ENCODE measurements around the gene HLA-DQB1.
"Not testable (repeated sequence)": the region's sequence is repeated elsewhere in the genome, so short reads cannot be mapped to it uniquely, and the experiment has no call there.

The HLA-DQB1 gene

DNA sequence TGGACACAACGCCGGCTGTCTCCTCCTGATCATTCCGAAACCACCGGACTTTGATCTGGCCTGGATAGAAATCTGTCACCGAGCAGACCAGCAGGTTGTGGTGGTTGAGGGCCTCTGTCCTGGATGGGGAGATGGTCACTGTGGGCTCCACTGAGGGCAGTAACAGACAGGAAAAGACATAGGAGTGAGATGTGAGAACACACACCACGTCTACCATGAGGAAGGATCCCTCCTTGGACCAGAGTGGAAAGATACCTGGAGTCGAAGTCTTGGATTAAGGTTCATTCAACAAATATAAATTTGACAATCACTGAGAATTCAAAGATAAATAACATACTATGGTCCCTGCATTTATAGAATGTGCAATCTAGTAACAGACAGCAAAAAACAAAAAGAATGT lies 4.4 kb downstream of the HLA-DQB1 start:
- no peak for DNase-seq

GRCh38 chr6:32659856-32660595 lies 6.4 kb downstream of the HLA-DQB1 start:
- no peak for DNase-seq

DNA sequence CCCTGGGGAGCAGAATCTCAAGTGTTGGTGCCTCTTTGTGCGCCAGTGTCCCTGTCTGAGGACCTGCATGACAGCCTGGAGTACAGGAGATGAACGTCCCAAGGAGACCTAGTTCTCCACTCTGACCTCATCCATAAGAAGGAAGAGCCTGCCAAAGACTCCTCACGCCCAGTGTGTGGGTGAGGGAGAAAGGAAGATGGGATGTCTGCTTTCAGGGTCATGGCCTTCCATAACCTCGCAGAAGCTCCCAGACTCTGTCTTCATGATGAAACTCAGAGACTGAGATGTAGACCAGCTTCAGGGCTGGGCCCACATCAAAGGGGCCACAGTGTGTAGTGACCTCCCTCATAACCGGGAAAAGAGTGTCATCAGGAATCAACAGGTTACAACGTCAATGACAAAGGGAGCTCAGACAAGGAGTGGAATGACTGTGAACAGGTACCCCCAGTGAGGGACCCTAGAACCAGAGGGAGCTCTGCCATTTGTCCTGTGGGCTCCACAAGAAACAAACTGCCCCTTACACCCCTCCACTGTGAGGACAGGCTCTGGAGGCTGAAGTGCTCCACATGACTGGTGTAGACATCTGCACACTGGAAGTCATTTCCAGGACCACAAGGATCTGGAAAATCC lies 8.1 kb downstream of the HLA-DQB1 start:
- no peak for DNase-seq

- DNase-seq, result not testable (repeated sequence)
These were observed 8.6 kb downstream of the HLA-DQB1 start for GRCh38 chr6:32657819-32658218.

DNA sequence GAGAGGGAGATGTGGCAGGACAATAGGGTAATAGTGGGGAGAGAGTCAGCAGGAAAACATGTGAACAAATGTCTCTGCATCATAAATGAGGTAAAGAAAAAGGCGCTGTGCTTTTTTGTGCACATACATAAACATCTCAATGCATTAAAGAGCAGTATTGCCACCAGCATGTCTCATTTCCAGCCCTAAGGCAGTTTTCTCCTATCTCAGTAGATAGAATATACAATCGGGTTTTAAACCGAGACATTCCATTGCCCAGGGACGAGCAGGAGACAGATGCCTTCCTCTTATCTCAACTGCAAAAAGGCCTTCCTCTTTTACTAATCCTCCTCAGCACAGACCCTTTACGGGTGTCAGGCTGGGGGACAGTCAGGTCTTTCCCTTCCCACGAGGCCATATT lies 9.1 kb downstream of the HLA-DQB1 start:
- DNase-seq, result not testable (repeated sequence)

- DNase-seq, result no peak
These were observed 11.2 kb downstream of the HLA-DQB1 start for GRCh38 chr6:32655203-32655710.

DNA sequence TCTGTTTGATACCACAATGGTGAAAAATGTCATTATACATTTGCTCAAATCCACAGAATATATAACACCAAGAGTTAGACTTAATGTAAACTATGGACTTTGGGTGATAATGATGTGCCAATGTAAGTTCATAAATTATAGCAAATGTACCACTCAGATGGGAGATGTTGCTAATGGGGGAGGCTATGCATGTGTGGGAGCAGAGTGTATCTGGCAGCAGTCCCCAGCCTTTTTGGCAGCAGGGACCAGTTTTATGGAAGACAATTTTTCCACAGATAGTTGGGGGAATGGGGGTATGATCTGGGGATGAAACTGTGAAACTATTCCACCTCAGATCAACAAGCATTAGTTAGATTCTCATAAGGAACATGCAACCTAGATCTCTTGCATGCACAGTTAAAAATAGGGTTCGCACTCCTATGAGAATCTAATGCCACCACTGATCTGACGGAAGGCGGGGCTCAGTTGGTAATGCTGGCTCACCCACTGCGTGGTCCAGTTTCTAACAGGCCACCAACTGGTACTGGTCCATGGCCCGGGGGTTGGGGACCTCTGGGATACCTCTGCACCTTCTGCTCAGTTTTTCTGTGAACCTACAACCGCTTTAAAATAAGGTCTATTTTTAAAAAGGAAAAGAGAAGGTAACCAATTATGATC lies 21.3 kb downstream of the HLA-DQB1 start:
- DNase-seq, result no peak

DNA sequence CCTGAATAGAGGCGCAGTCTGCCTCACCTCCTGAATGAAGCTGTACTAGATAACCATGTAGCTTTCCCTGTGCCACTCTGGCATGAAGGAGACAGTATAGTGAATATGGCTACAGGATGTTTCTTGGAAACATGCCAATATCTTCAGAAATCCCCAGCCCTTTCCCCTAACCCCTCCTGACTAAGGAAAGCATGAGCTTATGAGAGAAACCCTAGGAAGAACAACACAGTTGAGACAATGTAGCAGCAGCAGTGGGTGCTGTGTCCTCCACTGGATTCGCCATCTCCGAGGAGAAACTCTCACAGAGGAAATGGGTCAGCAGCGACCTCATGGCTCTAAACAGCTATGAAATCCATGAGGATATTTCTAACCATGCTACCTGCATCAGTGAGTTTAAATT lies 22.6 kb downstream of the HLA-DQB1 start:
- no peak for DNase-seq

- no peak for DNase-seq
These were observed 23.7 kb downstream of the HLA-DQB1 start for GRCh38 chr6:32642720-32643106.

GRCh38 chr6:32641785-32642719 lies 24.4 kb downstream of the HLA-DQB1 start:
- DNase-seq, result not testable (repeated sequence)

- no peak for DNase-seq
These were observed 25.3 kb downstream of the HLA-DQB1 start for GRCh38 chr6:32641122-32641521.

- DNase-seq, result no peak
These were observed 26.7 kb downstream of the HLA-DQB1 start for GRCh38 chr6:32639440-32640394.

GRCh38 chr6:32638532-32639219 lies 27.8 kb downstream of the HLA-DQB1 start:
- DNase-seq, result no peak

GRCh38 chr6:32637883-32638282 lies 28.6 kb downstream of the HLA-DQB1 start:
- no peak for DNase-seq

- no peak for DNase-seq
These were observed 29.1 kb downstream of the HLA-DQB1 start, which contains the start of gene HLA-DQA1 for GRCh38 chr6:32637219-32637880. TSS of gene HLA-DQA1 (plus strand) at chr6:32637406. CDS start at chr6:32637459, 53 bp downstream.

DNA sequence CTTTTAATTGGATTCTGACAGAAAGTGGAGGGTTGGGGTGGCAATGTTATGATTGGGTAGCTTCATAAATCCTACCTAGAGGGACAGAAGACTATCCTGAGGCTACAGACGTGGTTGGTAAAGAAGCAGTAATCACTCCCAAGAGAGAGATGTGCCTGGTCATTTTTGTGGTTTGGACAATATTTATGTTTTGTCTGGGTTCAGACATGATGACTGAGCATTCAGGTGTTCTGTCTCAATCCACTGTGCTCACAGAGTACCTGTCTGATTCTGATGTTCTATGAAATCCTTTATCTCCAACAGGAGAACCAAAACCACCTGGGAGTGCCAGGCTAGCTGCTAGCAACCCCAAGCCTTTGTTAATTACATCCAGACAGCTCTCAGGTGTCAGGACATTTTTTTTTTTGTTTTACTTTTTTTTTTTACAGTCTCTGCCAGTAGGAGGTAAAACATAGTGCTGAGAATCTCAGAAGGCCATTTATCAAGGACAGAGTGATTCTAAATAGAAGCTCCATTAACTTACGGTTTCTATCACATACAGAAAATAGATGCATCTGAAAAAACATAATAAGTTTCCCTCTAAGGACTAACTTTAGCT lies 30.8 kb downstream of the HLA-DQB1 start:
- DNase-seq, result no peak

GRCh38 chr6:32629793-32630192 lies 36.7 kb downstream of the HLA-DQB1 start:
- not testable (repeated sequence) for DNase-seq

- DNase-seq, result no peak
These were observed 38.6 kb downstream of the HLA-DQB1 start for GRCh38 chr6:32627831-32628230.

- DNase-seq, result no peak
These were observed 39.2 kb downstream of the HLA-DQB1 start for GRCh38 chr6:32627249-32627648.

DNA sequence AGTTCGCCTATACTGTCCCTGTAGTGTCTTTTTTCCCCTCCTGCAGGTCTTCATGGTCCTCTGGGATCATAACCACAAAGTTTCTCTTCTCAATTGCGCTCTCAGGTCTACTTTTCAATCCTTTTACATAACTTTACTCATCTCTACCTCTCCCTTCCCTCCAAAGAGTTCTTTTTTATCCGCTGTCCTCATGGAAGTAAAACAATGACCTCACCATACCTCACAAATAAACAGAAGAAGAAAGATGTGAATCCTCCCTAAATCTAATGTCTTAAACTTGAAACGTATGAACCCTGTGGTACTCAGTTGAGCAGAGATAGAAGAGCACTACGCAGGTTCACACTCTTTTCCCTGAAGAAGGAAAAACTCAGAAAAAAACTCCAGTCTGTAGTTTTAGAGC lies 41.3 kb downstream of the HLA-DQB1 start:
- no peak for DNase-seq

All from effector CD8-positive, alpha-beta T cell (primary cell).